Right cardiac atrium (tissue), 5 donors: ENCODE results near the gene DPCD. TPM values are rescaled to one million over a fixed set of nuclear protein-coding genes. Genes with fewer than 3 reads are reported as not detected.
A peak's percentile ranks its signal among the peaks of the same experiment; 100 is the strongest.
"Not testable (repeated sequence)": the region's sequence is repeated elsewhere in the genome, so short reads cannot be mapped to it uniquely, and the experiment has no call there.

Experiments
- ATAC-seq, 2 donors: fragments of 200-7000 bp; cut with Tn5 transposase; one replicate each; pipeline versions ENCODE4 v1.8.0 to v1.9.1; 2020; ENCODE audit warnings: moderate library complexity in 2 of 2, mild to moderate bottlenecking in 1 of 2
- DNase-seq, 3 donors: peaks; one replicate each; pipeline ENCODE4 v3.0.0-alpha.2; 2020
- H3K27ac ChIP-seq: one replicate; pipeline ENCODE4 v1.5.1; 2013; ENCODE audit warnings: mild to moderate bottlenecking, low read length, control low read depth, moderate library complexity
- H3K27me3 ChIP-seq: one replicate; pipeline ENCODE4 v1.6.1; 2013; ENCODE audit not compliant: control insufficient read depth, insufficient read depth
- H3K4me1 ChIP-seq: one replicate; pipeline ENCODE4 v1.6.1; 2013; ENCODE audit warnings: low read length; ENCODE audit not compliant: control insufficient read depth, insufficient read depth
- H3K4me3 ChIP-seq: one replicate; pipeline ENCODE4 v1.5.1; 2013; ENCODE audit warnings: low read length, control low read depth
- H3K9me3 ChIP-seq: one replicate; pipeline ENCODE4 v1.6.1; 2013; ENCODE audit warnings: low read length; ENCODE audit not compliant: control insufficient read depth
- WGBS: extraction: QIAGEN DNeasy Blood & Tissue Kit; methylation state at CpG from one replicate; pipeline ENCODE4 v1.1.7; 2013; 5-methylcytosine and 5-hydroxymethylcytosine counted together
- intact Hi-C, 4 donors: fragments of 100-400 bp; cut with DNase I; formaldehyde crosslinking; loops; one replicate each; pipeline versions ENCODE4 v1.11.0 to v1.14.0; 2022 to 2023
- polyA plus RNA-seq: library from polyadenylated mRNA; stranded (reverse); fragments of 200-250 nt; gene quantifications from one replicate; pipeline ENCODE4 v1.2.3, GENCODE V29; 2013
- total RNA-seq, 4 donors: library from RNA; stranded (reverse); fragmentation: NEBNext Ultra II Directional; extraction: Animal tissue kit (Norgen Biotek cat#: 25700); gene quantifications; one replicate each; pipeline ENCODE4 v1.2.1, GENCODE V29; 2021
- donor health status: healthy with polysubstance abuse.
- donor health status: DM: no; HTN: yes; CAD: no.
- donor health status: DM: no; HTN: no; CAD: no.
- donor health status: DM: no; HTN: yes; CAD: no; lungs with severe emphysema.
- donor health status: DM: yes; HTN: yes; CAD: no.

The DPCD gene
- total and polyA plus RNA-seq, 5 donors = 15.6 to 29.8 (median 19.6) TPM

DNA sequence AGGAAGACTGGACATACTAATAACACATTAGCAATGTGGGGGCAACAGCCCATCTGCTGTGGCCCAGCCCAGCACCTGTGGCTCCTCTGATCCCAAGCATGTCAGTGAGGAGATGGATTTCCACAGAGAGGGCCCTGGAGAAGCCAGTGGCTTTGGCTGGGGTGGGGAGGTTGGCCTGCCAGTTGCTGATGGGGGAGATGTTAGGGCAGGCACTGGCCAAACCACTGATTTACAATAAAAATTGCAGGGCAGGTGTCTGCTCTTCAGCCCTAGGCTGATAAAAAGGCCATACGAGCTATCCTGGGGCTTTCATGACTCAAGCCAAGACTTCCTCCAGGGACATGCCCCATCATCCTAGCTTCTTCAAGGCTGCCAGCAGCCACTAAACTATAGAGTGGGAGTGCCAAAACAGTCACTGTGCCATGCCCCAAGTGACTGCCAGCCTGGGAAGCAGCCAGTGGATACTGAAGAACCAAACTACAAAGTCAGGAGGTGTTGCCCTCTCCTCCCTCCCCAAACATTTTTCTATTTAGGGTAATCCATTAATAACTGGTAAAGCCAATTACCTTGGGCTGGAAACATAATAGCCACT lies 37.8 kb downstream of the DPCD start:
- Histone ChIP-seq H3K4me3 (no peak overlapping the region), H3K27me3 (no peaks in the 10 kb centered on the region), H3K4me1 (peaks cover 4% of the 10 kb centered on the region), H3K27ac (no peak overlapping the region), H3K9me3 (no peaks in the 10 kb centered on the region)
- 44% methylated on average over 1 of the region's 1 CpG for WGBS
- intact Hi-C loops = no loop called here
- no peak for DNase-seq
- peak in 1 of 2 donors; percentile 55 for ATAC-seq

DNA sequence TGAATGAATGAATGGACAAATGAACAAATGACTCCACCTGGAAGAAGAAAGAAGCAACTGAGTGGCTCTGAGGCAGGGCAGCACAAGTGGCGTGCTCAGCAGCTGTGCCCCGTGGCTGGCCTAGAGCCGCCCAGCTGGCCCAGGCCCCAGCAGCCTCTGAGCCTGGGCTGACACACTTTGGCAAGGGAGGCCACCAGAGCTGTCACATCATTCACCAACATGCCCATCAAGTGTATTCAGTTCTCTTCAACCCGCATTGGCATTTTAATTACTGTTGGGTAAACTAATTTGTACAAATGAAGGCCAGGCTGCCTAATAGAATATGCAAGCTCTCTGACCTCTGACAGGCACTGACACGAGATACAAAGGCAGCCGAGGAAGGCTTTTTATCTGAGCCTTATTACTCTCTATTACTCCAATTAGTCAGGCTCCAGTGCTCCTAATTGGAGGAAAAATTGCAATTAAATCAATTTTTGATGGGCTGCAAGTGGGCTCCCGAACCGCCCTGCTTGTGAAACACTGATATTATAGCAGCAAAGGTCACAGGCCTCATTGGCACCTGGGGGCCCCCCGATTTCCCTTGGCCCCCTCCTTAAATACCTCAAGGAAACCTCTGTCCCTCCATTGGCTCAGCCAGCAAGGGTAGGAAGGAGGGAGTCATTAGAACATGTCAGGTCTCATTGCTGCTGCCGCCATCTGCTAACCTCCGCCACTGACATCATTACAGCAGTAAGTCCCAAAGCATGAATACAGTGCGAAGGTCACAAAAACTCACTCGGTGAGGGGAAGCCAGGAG lies 41.9 kb downstream of the DPCD start:
- no peak for DNase-seq
- peak; percentile 43 to 65 for ATAC-seq
- H3K27ac ChIP-seq = no peak overlapping the region
- intact Hi-C loops = no loop called here
- H3K9me3 ChIP-seq = no peaks in the 10 kb centered on the region
- WGBS = 83% methylated on average over 13 of the region's 13 CpGs
- no peaks in the 10 kb centered on the region for H3K27me3 ChIP-seq
- H3K4me3 ChIP-seq = no peak overlapping the region
- peaks cover 4% of the 10 kb centered on the region for H3K4me1 ChIP-seq

GRCh38 chr10:101630633-101630920 lies 42.5 kb downstream of the DPCD start:
- no peaks in the 10 kb centered on the region for H3K9me3 ChIP-seq
- H3K27me3 ChIP-seq = no peaks in the 10 kb centered on the region
- ATAC-seq (no peak), DNase-seq (no peak)
- intact Hi-C loops = no loop called here
- no peak overlapping the region for H3K27ac ChIP-seq
- H3K4me3 ChIP-seq = no peak overlapping the region
- WGBS = 100% methylated on average over 1 of the region's 1 CpG
- H3K4me1 ChIP-seq = peaks cover 3% of the 10 kb centered on the region

DNA sequence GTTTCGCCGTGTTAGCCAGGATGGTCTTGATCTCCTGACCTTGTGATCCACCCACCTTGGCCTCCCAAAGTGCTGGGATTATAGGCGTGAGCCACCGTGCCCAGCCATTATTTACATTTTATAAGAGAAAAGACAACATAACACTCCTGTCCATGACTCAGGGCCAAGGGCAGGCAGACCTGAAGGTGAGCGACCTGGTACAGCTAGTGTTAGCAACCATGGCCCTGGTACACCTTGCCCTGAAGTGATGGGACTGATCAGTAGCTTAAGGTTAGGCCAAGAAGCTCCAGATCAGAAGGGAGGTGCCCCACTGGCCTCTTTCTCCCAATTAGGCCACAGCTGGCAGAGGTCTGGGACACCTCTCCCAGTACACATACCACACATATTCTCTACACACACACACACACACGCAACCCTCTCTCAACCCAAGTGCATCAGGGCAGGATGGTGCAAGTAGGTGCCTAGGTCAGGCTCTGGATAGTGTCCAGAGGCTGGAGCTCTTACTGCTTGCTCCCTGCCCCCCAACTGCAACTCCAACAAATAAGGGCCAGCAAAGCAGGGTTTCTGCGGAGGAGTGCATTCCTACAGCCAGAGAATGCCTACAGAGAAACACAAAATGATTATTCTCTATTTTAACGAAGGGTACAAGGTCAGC lies 43.8 kb downstream of the DPCD start:
- intact Hi-C loops = no loop called here
- H3K4me1 ChIP-seq = no peaks in the 10 kb centered on the region
- H3K27ac ChIP-seq = no peak overlapping the region
- no peaks in the 10 kb centered on the region for H3K27me3 ChIP-seq
- ATAC-seq = peak in 1 of 2 donors; percentile 52
- no peaks in the 10 kb centered on the region for H3K9me3 ChIP-seq
- DNase-seq = no peak
- no peak overlapping the region for H3K4me3 ChIP-seq
- 86% methylated on average over 8 of the region's 8 CpGs for WGBS

- H3K4me3 ChIP-seq, H3K27me3 ChIP-seq, H3K9me3 ChIP-seq, H3K27ac ChIP-seq, DNase-seq, H3K4me1 ChIP-seq, intact Hi-C loops, ATAC-seq: not testable (repeated sequence)
- WGBS = 97% methylated on average over 4 of the region's 4 CpGs
These were observed 45.4 kb downstream of the DPCD start for GRCh38 chr10:101633510-101633909.

- Histone ChIP-seq H3K27me3 (no peaks in the 10 kb centered on the region), H3K4me1 (no peaks in the 10 kb centered on the region), H3K9me3 (no peaks in the 10 kb centered on the region), H3K27ac (no peak overlapping the region), H3K4me3 (no peak overlapping the region)
- DNase-seq (no peak), ATAC-seq (no peak)
- intact Hi-C loops = no loop called here
- WGBS = 95% methylated on average over 2 of the region's 2 CpGs
These were observed 51.2 kb downstream of the DPCD start for GRCh38 chr10:101639141-101639900.

DNA sequence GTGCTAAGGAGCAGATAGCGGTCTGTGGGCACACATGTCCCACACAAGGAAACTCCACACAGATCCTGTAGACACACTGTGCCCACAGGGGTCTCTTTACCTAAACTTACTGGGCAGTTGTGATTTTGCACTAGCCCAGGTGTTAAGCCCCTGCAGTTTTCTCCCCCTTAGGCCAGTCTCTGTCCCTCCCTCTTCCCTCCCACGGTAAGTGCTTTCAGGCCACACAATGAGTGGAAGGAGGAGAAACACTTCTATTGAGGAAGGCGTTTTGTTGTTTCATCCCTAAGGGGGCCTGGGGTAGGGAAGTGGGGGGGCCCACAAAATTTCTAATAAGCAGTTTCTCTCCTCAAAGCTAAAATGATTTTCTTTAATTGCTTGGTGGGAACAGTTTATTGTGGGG lies 55.4 kb downstream of the DPCD start:
- no peak for ATAC-seq
- 81% methylated on average over 3 of the region's 3 CpGs for WGBS
- no peaks in the 10 kb centered on the region for H3K9me3 ChIP-seq

DNA sequence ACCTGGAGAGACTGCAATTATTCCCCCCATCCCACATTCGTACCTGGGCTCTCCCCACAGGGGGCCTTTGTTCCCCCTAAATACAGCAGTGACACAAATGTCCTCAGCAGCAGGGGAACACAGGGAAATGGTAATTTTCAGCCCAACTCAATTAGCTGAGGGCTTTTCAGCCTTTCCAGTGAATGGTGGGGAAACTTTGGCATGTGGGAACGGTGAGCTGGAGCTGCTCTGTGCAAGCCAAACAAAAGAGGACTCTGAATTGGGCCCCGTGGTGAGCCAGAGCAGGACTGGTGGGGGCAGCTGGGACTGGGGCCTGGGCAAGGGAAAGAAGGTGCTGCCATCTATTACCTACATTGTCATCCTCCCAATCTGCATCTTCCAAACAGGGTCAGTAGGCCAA lies 55.9 kb downstream of the DPCD start:
- Histone ChIP-seq H3K27ac (no peak overlapping the region), H3K27me3 (no peaks in the 10 kb centered on the region), H3K4me3 (no peak overlapping the region), H3K9me3 (no peaks in the 10 kb centered on the region), H3K4me1 (peaks cover 3% of the 10 kb centered on the region)
- DNase-seq (no peak), ATAC-seq (no peak)
- intact Hi-C loops = no loop called here
- WGBS = 66% methylated on average over 3 of the region's 3 CpGs

More for the DNA sequence above, 55.4 kb downstream of the DPCD start:
- intact Hi-C loops = no loop called here
- Histone ChIP-seq H3K4me1 (peaks cover 3% of the 10 kb centered on the region), H3K4me3 (no peak overlapping the region), H3K27ac (no peak overlapping the region), H3K27me3 (no peaks in the 10 kb centered on the region)
- no peak for DNase-seq

GRCh38 chr10:101645659-101646058 lies 57.5 kb downstream of the DPCD start:
- Histone ChIP-seq H3K4me1 (peaks cover 3% of the 10 kb centered on the region), H3K9me3 (no peaks in the 10 kb centered on the region), H3K4me3 (no peak overlapping the region), H3K27ac (no peak overlapping the region), H3K27me3 (no peaks in the 10 kb centered on the region)
- no peak for DNase-seq
- 58% methylated on average over 1 of the region's 1 CpG for WGBS
- ATAC-seq = no peak
- intact Hi-C loops = no loop called here

- DNase-seq (peak; percentile 78 to 89 (median 89)), ATAC-seq (peak; percentile 85 to 87)
- H3K4me1 ChIP-seq = peaks cover 3% of the 10 kb centered on the region
- no peaks in the 10 kb centered on the region for H3K27me3 ChIP-seq
- H3K4me3 ChIP-seq = no peak overlapping the region
- no peaks in the 10 kb centered on the region for H3K9me3 ChIP-seq
- intact Hi-C loops = no loop called here
- H3K27ac ChIP-seq = no peak overlapping the region
- WGBS = 40% methylated on average over 6 of the region's 6 CpGs
These were observed 58.2 kb downstream of the DPCD start for GRCh38 chr10:101646364-101646763.

DNA sequence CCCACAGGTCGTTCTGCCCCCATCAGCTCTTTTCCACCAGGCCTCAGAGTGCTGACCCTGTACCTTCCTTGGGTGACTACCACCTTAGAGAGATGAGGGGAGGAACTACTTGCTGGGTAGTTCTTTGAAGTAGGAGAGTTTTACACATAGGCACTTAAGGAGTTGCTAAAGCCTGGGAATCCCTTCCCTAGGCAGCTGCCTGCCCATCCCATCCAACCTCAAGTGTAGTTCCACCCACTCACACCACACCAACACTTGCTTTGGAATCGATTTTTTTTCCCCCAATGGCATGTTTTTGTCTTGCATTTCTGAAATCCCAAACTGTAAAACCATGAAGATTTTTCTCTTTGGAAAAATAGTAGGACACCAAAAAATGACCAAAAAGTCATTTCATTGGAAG lies 59.1 kb downstream of the DPCD start:
- Histone ChIP-seq H3K27me3 (no peaks in the 10 kb centered on the region), H3K9me3 (no peaks in the 10 kb centered on the region), H3K4me3 (no peak overlapping the region), H3K27ac (no peak overlapping the region), H3K4me1 (peaks cover 3% of the 10 kb centered on the region)
- DNase-seq (no peak), ATAC-seq (no peak)
- intact Hi-C loops = no loop called here
- 90% methylated on average over 2 of the region's 2 CpGs for WGBS
